Left lung (tissue), 10 donors: ENCODE results near the gene LRRK1. TPM values are rescaled to one million over a fixed set of nuclear protein-coding genes. Genes with fewer than 3 reads are reported as not detected.

ENCODE experiments used
- ATAC-seq: fragments of 200-7000 bp; cut with Tn5 transposase; one replicate; pipeline ENCODE4 v1.9.1; 2020; ENCODE audit warnings: moderate library complexity
- DNase-seq, 4 donors: peaks; one replicate each; pipeline ENCODE4 v3.0.0-alpha.2; 2013 to 2020
- H3K27ac ChIP-seq, 2 donors: fragments of 200-600 bp; sonication (generic) in 1 of 2; one replicate each; pipeline versions ENCODE4 v1.5.0 to v1.8.0; 2020 to 2021
- H3K27me3 ChIP-seq, 2 donors: fragments of 200-600 bp; sonication (generic) in 1 of 2; one replicate each; pipeline versions ENCODE4 v1.5.0 to v1.8.0; 2020 to 2021
- H3K36me3 ChIP-seq, 2 donors: fragments of 200-600 bp; sonication (generic) in 1 of 2; one replicate each; pipeline versions ENCODE4 v1.5.0 to v1.8.0; 2020 to 2021
- H3K4me1 ChIP-seq, 2 donors: fragments of 200-600 bp; one replicate each; pipeline ENCODE4 v1.8.0; 2021
- H3K4me3 ChIP-seq, 2 donors: fragments of 200-600 bp; sonication (generic) in 1 of 2; one replicate each; pipeline versions ENCODE4 v1.5.0 to v1.8.0; 2020 to 2021; ENCODE audit warnings: mild to moderate bottlenecking in 1 of 2
- H3K9me3 ChIP-seq, 2 donors: fragments of 200-600 bp; sonication (generic) in 1 of 2; one replicate each; pipeline versions ENCODE4 v1.5.0 to v1.8.0; 2020 to 2021
- CTCF ChIP-seq, 2 donors: fragments of 200-600 bp; sonication (generic) in 1 of 2; IDR thresholded peaks; one replicate each; pipeline versions ENCODE4 v1.5.0 to v1.8.0; 2021; ENCODE audit warnings: antibody characterized with exemption in 2 of 2
- intact Hi-C, 2 donors: fragments of 100-400 bp; cut with DNase I; formaldehyde crosslinking; loops; one replicate each; pipeline versions ENCODE4 v1.11.2 to v1.14.2; 2022
- polyA plus RNA-seq, 6 donors: library from polyadenylated mRNA; unstranded; fragments of 120-200 nt; gene quantifications; one replicate each; pipeline ENCODE4 v1.2.1, GENCODE V29; 2013; ENCODE audit not compliant: insufficient read length in 6 of 6
- total RNA-seq, 2 donors: library from RNA; stranded (reverse); fragmentation: NEBNext Ultra II Directional; extraction: Animal tissue kit (Norgen Biotek cat#: 25700); gene quantifications; one replicate each; pipeline ENCODE4 v1.2.1, GENCODE V29; 2021
- donor health status: DM: no; HTN: yes; CAD: no.
- donor health status: DM: no; HTN: no; CAD: no.

The LRRK1 gene
- total and polyA plus RNA-seq, 8 donors = 1.9 to 24.2 (median 3.0) TPM

DNA sequence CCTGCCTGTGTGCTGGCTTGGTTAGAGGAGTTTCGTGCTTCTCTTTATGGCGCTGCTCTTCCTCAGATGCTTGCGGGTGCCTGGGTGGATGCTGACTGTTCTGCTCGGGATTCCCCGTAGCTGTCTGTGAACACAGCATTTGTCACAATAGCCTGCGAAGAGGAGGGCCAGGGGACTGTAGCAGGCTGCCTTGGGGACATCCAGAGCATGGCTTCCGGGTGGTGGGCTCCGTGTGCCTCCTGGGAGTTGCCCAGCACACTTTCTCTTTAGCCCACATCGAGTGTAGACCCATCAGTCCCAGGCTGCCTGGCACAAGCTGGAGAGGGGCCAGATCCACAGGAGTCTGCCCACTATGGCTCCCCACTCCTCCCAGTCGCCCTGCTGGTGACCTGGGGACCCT, 22.4 kb downstream of the LRRK1 start:
- no peaks in the 10 kb centered on the region for H3K36me3 ChIP-seq
- H3K27ac ChIP-seq = no peak overlapping the region
- no peak for DNase-seq
- intact Hi-C loops = no loop called here
- no peak for ATAC-seq
- H3K4me3 ChIP-seq = no peak overlapping the region
- peaks cover 0 to 15% of the 10 kb centered on the region in 2 donors for H3K4me1 ChIP-seq
- no peaks in the 10 kb centered on the region for H3K9me3 ChIP-seq
- no peak for TF ChIP-seq CTCF (IDR thresholded peaks at IDR 0.05)
- H3K27me3 ChIP-seq = no peaks in the 10 kb centered on the region

GRCh38 chr15:100942656-100943425, 23.7 kb downstream of the LRRK1 start:
- Histone ChIP-seq H3K27ac (no peak overlapping the region), H3K36me3 (no peaks in the 10 kb centered on the region), H3K4me1 (peaks cover 0 to 15% of the 10 kb centered on the region in 2 donors), H3K4me3 (no peak overlapping the region), H3K27me3 (no peaks in the 10 kb centered on the region), H3K9me3 (no peaks in the 10 kb centered on the region)
- TF ChIP-seq CTCF (IDR thresholded peaks at IDR 0.05) = no peak
- ATAC-seq (no peak), DNase-seq (no peak)
- intact Hi-C loops = no loop called here

DNA sequence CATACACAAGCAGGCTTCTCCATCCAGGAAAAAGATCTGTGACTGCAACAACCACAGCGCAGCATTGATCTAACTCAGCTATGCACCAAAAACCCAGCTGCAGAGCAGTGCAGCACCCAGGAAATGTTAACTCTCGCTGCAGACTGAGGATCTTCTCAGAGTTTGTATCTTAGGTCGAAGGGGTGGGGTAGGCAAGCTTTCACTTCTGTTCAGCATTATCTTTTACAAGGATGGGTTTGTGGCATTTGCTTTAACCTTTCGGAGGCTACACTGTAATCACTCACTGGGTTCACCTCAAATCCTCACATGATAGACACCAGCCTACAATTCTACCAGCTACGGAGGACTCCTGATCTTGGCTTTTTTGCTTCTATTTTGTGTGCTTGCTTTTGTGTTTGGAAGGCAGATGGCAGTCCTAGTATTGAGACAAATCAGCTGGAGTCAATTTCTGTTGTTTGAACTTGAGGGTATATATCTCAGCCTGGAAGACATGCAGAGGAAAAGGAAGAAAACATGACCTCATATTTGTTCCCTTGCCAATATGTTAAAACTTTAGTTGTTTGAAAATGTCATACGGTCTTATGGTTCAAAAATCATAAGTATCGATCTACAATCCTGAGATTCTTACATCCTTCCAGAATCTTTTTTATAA, 25.2 kb downstream of the LRRK1 start:
- TF ChIP-seq CTCF (IDR thresholded peaks at IDR 0.05) = no peak
- no peak overlapping the region for H3K27ac ChIP-seq
- ATAC-seq = no peak
- peak in 1 of 4 donors; percentile 12 for DNase-seq
- peaks cover 0 to 15% of the 10 kb centered on the region in 2 donors for H3K4me1 ChIP-seq
- no peaks in the 10 kb centered on the region for H3K36me3 ChIP-seq
- H3K9me3 ChIP-seq = no peaks in the 10 kb centered on the region
- no peaks in the 10 kb centered on the region for H3K27me3 ChIP-seq
- no peak overlapping the region for H3K4me3 ChIP-seq
- intact Hi-C loops = no loop called here

DNA sequence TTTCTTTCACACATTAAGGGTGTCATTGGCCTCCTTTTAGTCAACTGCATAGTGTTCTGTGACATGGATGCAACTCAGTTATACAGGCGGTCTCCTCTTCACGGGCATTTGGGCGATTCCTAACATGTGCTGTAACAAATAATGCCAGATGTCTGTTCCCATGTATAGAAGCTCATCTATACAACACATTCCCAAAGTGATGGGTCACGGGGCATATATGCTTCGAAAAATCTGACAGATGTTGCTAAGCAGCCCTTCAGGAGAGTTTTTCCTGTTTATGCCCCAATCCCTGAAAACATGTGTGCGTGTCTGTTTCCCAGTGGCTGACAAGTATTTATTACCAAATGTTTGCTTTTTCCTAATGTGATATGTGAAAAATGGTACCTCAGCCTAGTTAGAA, 25.8 kb downstream of the LRRK1 start:
- Histone ChIP-seq H3K9me3 (no peaks in the 10 kb centered on the region), H3K27ac (no peak overlapping the region), H3K4me3 (no peak overlapping the region), H3K27me3 (no peaks in the 10 kb centered on the region), H3K36me3 (no peaks in the 10 kb centered on the region), H3K4me1 (peaks cover 0 to 10% of the 10 kb centered on the region in 2 donors)
- intact Hi-C loops = no loop called here
- no peak for ATAC-seq
- no peak for DNase-seq
- TF ChIP-seq CTCF (IDR thresholded peaks at IDR 0.05) = no peak

GRCh38 chr15:100947760-100948429, 28.7 kb downstream of the LRRK1 start:
- Histone ChIP-seq H3K36me3 (no peaks in the 10 kb centered on the region), H3K9me3 (no peaks in the 10 kb centered on the region), H3K4me3 (no peak overlapping the region), H3K27me3 (no peaks in the 10 kb centered on the region), H3K4me1 (no peaks in the 10 kb centered on the region), H3K27ac (no peak overlapping the region)
- ATAC-seq = no peak
- no peak for TF ChIP-seq CTCF (IDR thresholded peaks at IDR 0.05)
- intact Hi-C loops = no loop called here
- no peak for DNase-seq
